Measurements from ENCODE around the gene ZP1. TPM values are rescaled to one million over a fixed set of nuclear protein-coding genes. Genes with fewer than 3 reads are reported as not detected.

Gene ZP1
- total RNA-seq, 1 donor from 2014 or later: not detected

- H3K27ac ChIP-seq (replicated peaks): peak overlapping the region; percentile 98
- TF ChIP-seq CTCF (IDR thresholded peaks at IDR 0.05; ENCODE audit: borderline replicate concordance): no peak
- no peaks in the 10 kb centered on the region for H3K9me3 ChIP-seq (replicated peaks)
- H3K27me3 ChIP-seq (ENCODE audit: low read depth): no peaks in the 10 kb centered on the region
- H3K4me3 ChIP-seq: peak overlapping the region; percentile 94
- H3K4me1 ChIP-seq: peaks cover 89% of the 10 kb centered on the region
- intact Hi-C loops (cut with micrococcal nuclease): no loop called here
- no peak for DNase-seq
- H3K36me3 ChIP-seq: peaks cover 3% of the 10 kb centered on the region
These were observed 47.4 kb downstream of the ZP1 start for GRCh38 chr11:60914633-60915247.

GRCh38 chr11:60915248-60915914 is 48.0 kb downstream of the ZP1 start:
- Histone ChIP-seq H3K4me3 (peak overlapping the region; percentile 94), H3K36me3 (peaks cover 9% of the 10 kb centered on the region), H3K27ac (replicated peaks) (peak overlapping the region; percentile 98), H3K4me1 (peaks cover 94% of the 10 kb centered on the region), H3K27me3 (ENCODE audit: low read depth) (no peaks in the 10 kb centered on the region), H3K9me3 (replicated peaks) (no peaks in the 10 kb centered on the region)
- peak; percentile 49 for TF ChIP-seq CTCF (IDR thresholded peaks at IDR 0.05; ENCODE audit: borderline replicate concordance)
- intact Hi-C loops (cut with micrococcal nuclease): no loop called here
- peak; percentile 49 for DNase-seq

- TF ChIP-seq CTCF (IDR thresholded peaks at IDR 0.05; ENCODE audit: borderline replicate concordance): no peak
- no peaks in the 10 kb centered on the region for H3K9me3 ChIP-seq (replicated peaks)
- no peaks in the 10 kb centered on the region for H3K27me3 ChIP-seq (ENCODE audit: low read depth)
- intact Hi-C loops (cut with micrococcal nuclease): no loop called here
- H3K27ac ChIP-seq (replicated peaks): no peak overlapping the region
- peaks cover 81% of the 10 kb centered on the region for H3K4me1 ChIP-seq
- H3K36me3 ChIP-seq: peaks cover 23% of the 10 kb centered on the region
- no peak overlapping the region for H3K4me3 ChIP-seq
- no peak for DNase-seq
These were observed 49.4 kb downstream of the ZP1 start for GRCh38 chr11:60916669-60917206.

- no peaks in the 10 kb centered on the region for H3K9me3 ChIP-seq (replicated peaks)
- no peak overlapping the region for H3K27ac ChIP-seq (replicated peaks)
- intact Hi-C loops (cut with micrococcal nuclease): no loop called here
- TF ChIP-seq CTCF (IDR thresholded peaks at IDR 0.05; ENCODE audit: borderline replicate concordance): no peak
- peaks cover 76% of the 10 kb centered on the region for H3K4me1 ChIP-seq
- H3K36me3 ChIP-seq: peaks cover 28% of the 10 kb centered on the region
- H3K27me3 ChIP-seq (ENCODE audit: low read depth): no peaks in the 10 kb centered on the region
- DNase-seq: no peak
- H3K4me3 ChIP-seq: no peak overlapping the region
These were observed 49.9 kb downstream of the ZP1 start for GRCh38 chr11:60917267-60917666.

- TF ChIP-seq CTCF (IDR thresholded peaks at IDR 0.05; ENCODE audit: borderline replicate concordance): no peak
- Histone ChIP-seq H3K4me3 (no peak overlapping the region), H3K4me1 (peaks cover 64% of the 10 kb centered on the region), H3K36me3 (peaks cover 39% of the 10 kb centered on the region), H3K27ac (replicated peaks) (no peak overlapping the region), H3K9me3 (replicated peaks) (no peaks in the 10 kb centered on the region), H3K27me3 (ENCODE audit: low read depth) (no peaks in the 10 kb centered on the region)
- DNase-seq: no peak
- intact Hi-C loops (cut with micrococcal nuclease): no loop called here
These were observed 51.1 kb downstream of the ZP1 start for GRCh38 chr11:60918251-60918938.

All from left ventricle myocardium inferior (tissue), 1 donor.